ENCODE results near the gene NDUFS4.
"Not testable (repeated sequence)": the region's sequence is repeated elsewhere in the genome, so short reads cannot be mapped to it uniquely, and the experiment has no call there.

Gene NDUFS4

GRCh38 chr5:53542926-53543325, 17.5 kb upstream of the NDUFS4 start:
- ChIA-PET CTCF (interaction anchor here (0.7 kb wide), 1 partner anchor 11 kb away, joined by 3 read pairs; no protein-coding TSS in a partner anchor), POLR2A (no interaction called here)
- Histone ChIP-seq H3K36me3 (ENCODE audit: control insufficient read depth in 4 of 4, insufficient read depth in 4 of 4, low read length in 3 of 4) (no peaks in the 10 kb centered on the region), H3K4me3 (ENCODE audit: control insufficient read depth in 1 of 7, extremely low read depth in 1 of 7, insufficient read depth in 4 of 7, low read depth in 2 of 7, low read length in 6 of 7) (peak overlapping the region in 1 of 7 experiments; percentile 16), H3K27ac (ENCODE audit: insufficient read depth in 1 of 2, low read depth in 1 of 2, low read length in 2 of 2, poor library complexity in 1 of 2, severe bottlenecking in 2 of 2) (no peak overlapping the region), H3K4me1 (ENCODE audit: control extremely low read depth in 1 of 4, control insufficient read depth in 4 of 4, insufficient read depth in 4 of 4, low read length in 3 of 4) (peaks cover 0 to 36% (median 6%) of the 10 kb centered on the region in 4 experiments), H3K27me3 (replicated peaks in 2 of 5; ENCODE audit: control insufficient read depth in 4 of 5, insufficient read depth in 5 of 5, low read length in 4 of 5) (no peaks in the 10 kb centered on the region), H3K9me3 (ENCODE audit: control extremely low read depth in 1 of 5, control insufficient read depth in 4 of 5, insufficient read depth in 2 of 5, low read depth in 1 of 5, low read length in 4 of 5) (no peaks in the 10 kb centered on the region)
- 0% methylated on average over 1 of the region's 2 CpGs for WGBS (ENCODE audit: insufficient coverage)
- DNase-seq = no peak

DNA sequence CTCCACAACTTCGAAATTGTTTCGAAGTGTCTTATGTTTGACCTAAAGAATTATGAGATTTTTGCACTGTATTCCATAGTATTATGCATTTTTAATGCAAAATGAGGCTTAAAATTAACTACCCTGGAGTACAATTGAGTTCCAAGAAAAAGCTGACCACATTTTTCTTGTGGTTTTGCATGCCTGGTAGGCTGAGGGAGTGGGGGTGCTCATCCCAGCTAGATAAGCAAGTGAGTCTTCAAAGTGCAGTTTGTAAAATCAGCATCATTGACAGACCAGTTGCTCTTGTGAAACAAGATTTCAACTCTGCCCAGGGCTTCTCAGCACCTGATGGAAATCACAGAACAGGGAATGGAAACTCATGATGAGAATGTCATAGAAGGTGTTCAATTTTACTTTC, 17.0 kb upstream of the NDUFS4 start:
- no CpG with 5 or more reads among the region's 2 CpGs for WGBS (ENCODE audit: insufficient coverage)
- Histone ChIP-seq H3K36me3 (ENCODE audit: control insufficient read depth in 4 of 4, insufficient read depth in 4 of 4, low read length in 3 of 4) (no peaks in the 10 kb centered on the region), H3K4me1 (ENCODE audit: control extremely low read depth in 1 of 4, control insufficient read depth in 4 of 4, insufficient read depth in 4 of 4, low read length in 3 of 4) (peaks cover 0 to 36% (median 6%) of the 10 kb centered on the region in 4 experiments), H3K27ac (ENCODE audit: insufficient read depth in 1 of 2, low read depth in 1 of 2, low read length in 2 of 2, poor library complexity in 1 of 2, severe bottlenecking in 2 of 2) (no peak overlapping the region), H3K9me3 (ENCODE audit: control extremely low read depth in 1 of 5, control insufficient read depth in 4 of 5, insufficient read depth in 2 of 5, low read depth in 1 of 5, low read length in 4 of 5) (no peaks in the 10 kb centered on the region), H3K27me3 (replicated peaks in 2 of 5; ENCODE audit: control insufficient read depth in 4 of 5, insufficient read depth in 5 of 5, low read length in 4 of 5) (no peaks in the 10 kb centered on the region), H3K4me3 (ENCODE audit: control insufficient read depth in 1 of 7, extremely low read depth in 1 of 7, insufficient read depth in 4 of 7, low read depth in 2 of 7, low read length in 6 of 7) (peak overlapping the region in 3 of 7 experiments; percentile 9 to 30 (median 16))
- ChIA-PET CTCF (interaction anchor here (0.7 kb wide), 1 partner anchor 11 kb away, joined by 3 read pairs; no protein-coding TSS in a partner anchor), POLR2A (no interaction called here)
- DNase-seq = peak; percentile 7 to 45 (median 27)

- H3K27ac ChIP-seq (ENCODE audit: insufficient read depth in 1 of 2, low read depth in 1 of 2, low read length in 2 of 2, poor library complexity in 1 of 2, severe bottlenecking in 2 of 2) = no peak overlapping the region
- no peak overlapping the region for H3K4me3 ChIP-seq (ENCODE audit: control insufficient read depth in 1 of 7, extremely low read depth in 1 of 7, insufficient read depth in 4 of 7, low read depth in 2 of 7, low read length in 6 of 7)
- POLR2A ChIA-PET = interaction anchor here (0.7 kb wide), 1 partner anchor 185 kb away, joined by 3 read pairs; no protein-coding TSS in a partner anchor
- H3K27me3 ChIP-seq (replicated peaks in 2 of 5; ENCODE audit: control insufficient read depth in 4 of 5, insufficient read depth in 5 of 5, low read length in 4 of 5) = no peaks in the 10 kb centered on the region
- WGBS (ENCODE audit: insufficient coverage) = 20% methylated on average over 1 of the region's 2 CpGs
- no peak for DNase-seq
- H3K36me3 ChIP-seq (ENCODE audit: control insufficient read depth in 4 of 4, insufficient read depth in 4 of 4, low read length in 3 of 4) = no peaks in the 10 kb centered on the region
- H3K4me1 ChIP-seq (ENCODE audit: control extremely low read depth in 1 of 4, control insufficient read depth in 4 of 4, insufficient read depth in 4 of 4, low read length in 3 of 4) = peaks cover 0 to 36% (median 6%) of the 10 kb centered on the region in 4 experiments
- CTCF ChIA-PET = interaction anchor here (1.2 kb wide), 1 partner anchor 9 kb away, joined by 4 read pairs; no protein-coding TSS in a partner anchor
- no peaks in the 10 kb centered on the region for H3K9me3 ChIP-seq (ENCODE audit: control extremely low read depth in 1 of 5, control insufficient read depth in 4 of 5, insufficient read depth in 2 of 5, low read depth in 1 of 5, low read length in 4 of 5)
Observed at GRCh38 chr5:53545744-53546143, 14.7 kb upstream of the NDUFS4 start.

DNA sequence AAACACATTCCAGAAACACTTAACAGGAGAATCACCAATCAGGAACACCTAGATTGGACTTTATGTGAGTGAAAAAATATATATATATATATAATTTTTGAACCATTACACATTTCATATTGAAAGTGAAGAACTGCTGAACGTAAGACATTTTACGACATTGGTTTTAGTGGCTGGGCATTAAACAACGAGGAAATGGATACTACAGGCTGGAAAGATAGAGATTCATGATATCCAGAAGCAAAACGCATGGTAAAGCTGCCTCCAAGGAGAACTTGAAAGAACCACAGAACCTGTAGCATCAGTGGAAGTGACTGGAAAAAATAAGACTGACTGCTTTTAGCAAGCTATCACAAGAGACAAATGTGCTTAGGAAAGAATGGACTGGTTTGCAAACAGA, 13.2 kb upstream of the NDUFS4 start:
- POLR2A ChIA-PET = no interaction called here
- Histone ChIP-seq H3K27me3 (replicated peaks in 2 of 5; ENCODE audit: control insufficient read depth in 4 of 5, insufficient read depth in 5 of 5, low read length in 4 of 5) (no peaks in the 10 kb centered on the region), H3K36me3 (ENCODE audit: control insufficient read depth in 4 of 4, insufficient read depth in 4 of 4, low read length in 3 of 4) (no peaks in the 10 kb centered on the region), H3K4me1 (ENCODE audit: control extremely low read depth in 1 of 4, control insufficient read depth in 4 of 4, insufficient read depth in 4 of 4, low read length in 3 of 4) (peaks cover 0 to 36% (median 6%) of the 10 kb centered on the region in 4 experiments), H3K4me3 (ENCODE audit: control insufficient read depth in 1 of 7, extremely low read depth in 1 of 7, insufficient read depth in 4 of 7, low read depth in 2 of 7, low read length in 6 of 7) (no peak overlapping the region), H3K9me3 (ENCODE audit: control extremely low read depth in 1 of 5, control insufficient read depth in 4 of 5, insufficient read depth in 2 of 5, low read depth in 1 of 5, low read length in 4 of 5) (no peaks in the 10 kb centered on the region), H3K27ac (ENCODE audit: insufficient read depth in 1 of 2, low read depth in 1 of 2, low read length in 2 of 2, poor library complexity in 1 of 2, severe bottlenecking in 2 of 2) (no peak overlapping the region)
- CTCF ChIA-PET = interaction anchor here (1.4 kb wide), 1 partner anchor 9 kb away, joined by 3 read pairs; no protein-coding TSS in a partner anchor
- no peak for DNase-seq
- 96% methylated on average over 3 of the region's 4 CpGs for WGBS (ENCODE audit: insufficient coverage)

DNA sequence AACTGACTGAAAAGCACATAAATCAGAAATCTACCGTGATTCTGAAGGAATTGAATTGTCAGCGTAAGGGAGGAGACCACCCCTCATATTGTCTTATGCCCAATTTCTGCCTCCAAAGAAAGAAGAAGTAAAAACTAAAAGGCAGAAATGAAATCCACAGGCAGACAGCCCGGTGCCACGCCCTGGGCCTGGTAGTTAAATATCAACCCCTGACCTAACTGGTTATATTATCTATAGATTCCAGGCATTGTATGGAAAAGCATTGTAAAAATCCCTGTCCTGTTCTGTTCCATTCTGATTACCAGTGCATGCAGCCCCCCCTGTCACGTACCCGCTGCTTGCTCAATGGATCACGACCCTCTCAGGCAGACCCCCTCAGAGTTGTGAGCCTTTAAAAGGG, 11.9 kb upstream of the NDUFS4 start:
- POLR2A ChIA-PET; DNase-seq; H3K27ac ChIP-seq (ENCODE audit: insufficient read depth in 1 of 2, low read depth in 1 of 2, low read length in 2 of 2, poor library complexity in 1 of 2, severe bottlenecking in 2 of 2); H3K9me3 ChIP-seq (ENCODE audit: control extremely low read depth in 1 of 5, control insufficient read depth in 4 of 5, insufficient read depth in 2 of 5, low read depth in 1 of 5, low read length in 4 of 5); H3K4me3 ChIP-seq (ENCODE audit: control insufficient read depth in 1 of 7, extremely low read depth in 1 of 7, insufficient read depth in 4 of 7, low read depth in 2 of 7, low read length in 6 of 7); H3K27me3 ChIP-seq (replicated peaks in 2 of 5; ENCODE audit: control insufficient read depth in 4 of 5, insufficient read depth in 5 of 5, low read length in 4 of 5); H3K36me3 ChIP-seq (ENCODE audit: control insufficient read depth in 4 of 4, insufficient read depth in 4 of 4, low read length in 3 of 4): not testable (repeated sequence)
- peaks cover 0 to 25% (median under 1%) of the 10 kb centered on the region in 4 experiments for H3K4me1 ChIP-seq (ENCODE audit: control extremely low read depth in 1 of 4, control insufficient read depth in 4 of 4, insufficient read depth in 4 of 4, low read length in 3 of 4)
- CTCF ChIA-PET = interaction anchor here (1.4 kb wide), 1 partner anchor 11 kb away, joined by 3 read pairs; no protein-coding TSS in a partner anchor
- 100% methylated on average over 4 of the region's 7 CpGs for WGBS (ENCODE audit: insufficient coverage)

GRCh38 chr5:53549792-53550191, 10.6 kb upstream of the NDUFS4 start:
- H3K27me3 ChIP-seq (replicated peaks in 2 of 5; ENCODE audit: control insufficient read depth in 4 of 5, insufficient read depth in 5 of 5, low read length in 4 of 5) = no peaks in the 10 kb centered on the region
- H3K36me3 ChIP-seq (ENCODE audit: control insufficient read depth in 4 of 4, insufficient read depth in 4 of 4, low read length in 3 of 4) = no peaks in the 10 kb centered on the region
- CTCF ChIA-PET = no interaction called here
- no peak for DNase-seq
- H3K27ac ChIP-seq (ENCODE audit: insufficient read depth in 1 of 2, low read depth in 1 of 2, low read length in 2 of 2, poor library complexity in 1 of 2, severe bottlenecking in 2 of 2) = no peak overlapping the region
- no peaks in the 10 kb centered on the region for H3K9me3 ChIP-seq (ENCODE audit: control extremely low read depth in 1 of 5, control insufficient read depth in 4 of 5, insufficient read depth in 2 of 5, low read depth in 1 of 5, low read length in 4 of 5)
- POLR2A ChIA-PET = no interaction called here
- WGBS (ENCODE audit: insufficient coverage) = 100% methylated on average over 1 of the region's 2 CpGs
- no peak overlapping the region for H3K4me3 ChIP-seq (ENCODE audit: control insufficient read depth in 1 of 7, extremely low read depth in 1 of 7, insufficient read depth in 4 of 7, low read depth in 2 of 7, low read length in 6 of 7)
- H3K4me1 ChIP-seq (ENCODE audit: control extremely low read depth in 1 of 4, control insufficient read depth in 4 of 4, insufficient read depth in 4 of 4, low read length in 3 of 4) = peaks cover 0 to 12% (median 0%) of the 10 kb centered on the region in 4 experiments

GRCh38 chr5:53552561-53552960, 7.9 kb upstream of the NDUFS4 start:
- CTCF ChIA-PET = no interaction called here
- no peaks in the 10 kb centered on the region for H3K27me3 ChIP-seq (replicated peaks in 2 of 5; ENCODE audit: control insufficient read depth in 4 of 5, insufficient read depth in 5 of 5, low read length in 4 of 5)
- no peak overlapping the region for H3K4me3 ChIP-seq (ENCODE audit: control insufficient read depth in 1 of 7, extremely low read depth in 1 of 7, insufficient read depth in 4 of 7, low read depth in 2 of 7, low read length in 6 of 7)
- POLR2A ChIA-PET = no interaction called here
- H3K36me3 ChIP-seq (ENCODE audit: control insufficient read depth in 4 of 4, insufficient read depth in 4 of 4, low read length in 3 of 4) = no peaks in the 10 kb centered on the region
- H3K27ac ChIP-seq (ENCODE audit: insufficient read depth in 1 of 2, low read depth in 1 of 2, low read length in 2 of 2, poor library complexity in 1 of 2, severe bottlenecking in 2 of 2) = no peak overlapping the region
- WGBS (ENCODE audit: insufficient coverage) = 83% methylated on average over 1 of the region's 3 CpGs
- H3K4me1 ChIP-seq (ENCODE audit: control extremely low read depth in 1 of 4, control insufficient read depth in 4 of 4, insufficient read depth in 4 of 4, low read length in 3 of 4) = no peaks in the 10 kb centered on the region
- H3K9me3 ChIP-seq (ENCODE audit: control extremely low read depth in 1 of 5, control insufficient read depth in 4 of 5, insufficient read depth in 2 of 5, low read depth in 1 of 5, low read length in 4 of 5) = no peaks in the 10 kb centered on the region
- no peak for DNase-seq

All from common myeloid progenitor, CD34-positive (primary cell).